OCI-LY7 (cell line): Measurements from ENCODE around the gene ENDOG. TPM values are rescaled to one million over a fixed set of nuclear protein-coding genes. Genes with fewer than 3 reads are reported as not detected.

Source experiments
- BruUV-seq: library from RNA; stranded (reverse); fragments of 400-500 nt; replicated peaks from 2 replicates; lab custom pipeline; 2021; lab: Mats Ljungman, UMichigan
- CTCF ChIA-PET: fragments of 300-600 bp; sonication (Branson Sonifier 250); formaldehyde crosslinking; loops from one replicate; lab custom pipeline; 2022; ENCODE audit warnings: antibody characterized with exemption; ENCODE audit not compliant: unreplicated experiment; lab: Charles Lee
- POLR2A ChIA-PET: fragments of 300-600 bp; sonication (Branson Sonifier 250); formaldehyde crosslinking; loops from one replicate; lab custom pipeline; 2022; ENCODE audit warnings: antibody characterized with exemption; lab: Charles Lee
- DNase-seq: peaks from one replicate; pipeline ENCODE4 v3.0.0-alpha.2; 2015; ENCODE audit warnings: low spot score
- H2AFZ ChIP-seq: fragments of 200-600 bp; sonication (generic), shearing (Covaris generic); 2 replicates; pipeline ENCODE4 v1.6.1; 2014; ENCODE audit warnings: mild to moderate bottlenecking, antibody characterized with exemption, low read length, moderate library complexity
- H3K27ac ChIP-seq: fragments of 200-600 bp; sonication (generic); 2 replicates; pipeline ENCODE4 v1.5.1; 2014; ENCODE audit warnings: mixed run types, low read depth, mild to moderate bottlenecking, moderate library complexity, low read length, inconsistent platforms; ENCODE audit not compliant: poor library complexity, severe bottlenecking
- H3K36me3 ChIP-seq: fragments of 200-600 bp; sonication (generic); 2 replicates; pipeline ENCODE4 v1.6.1; 2014; ENCODE audit warnings: mild to moderate bottlenecking, antibody characterized with exemption, low read length, moderate library complexity, mixed read lengths; ENCODE audit not compliant: insufficient read depth
- H3K4me1 ChIP-seq: fragments of 200-600 bp; sonication (generic); 2 replicates; pipeline ENCODE4 v1.5.1; 2014; ENCODE audit warnings: mild to moderate bottlenecking, low read length; ENCODE audit not compliant: insufficient read depth, poor library complexity, severe bottlenecking
- H3K4me2 ChIP-seq: fragments of 200-600 bp; sonication (generic); 2 replicates; pipeline ENCODE4 v1.6.1; 2014; ENCODE audit warnings: mild to moderate bottlenecking, low read length
- H3K4me3 ChIP-seq: fragments of 200-600 bp; sonication (generic); 2 replicates; pipeline ENCODE4 v1.5.1; 2014; ENCODE audit warnings: mild to moderate bottlenecking, low read depth, low read length; ENCODE audit not compliant: poor library complexity, severe bottlenecking
- H3K79me2 ChIP-seq: fragments of 200-600 bp; sonication (generic); 2 replicates; pipeline ENCODE4 v1.6.1; 2016; ENCODE audit warnings: low read depth, mild to moderate bottlenecking, low read length, moderate library complexity, mixed read lengths; ENCODE audit not compliant: insufficient read depth
- H3K9me2 ChIP-seq: fragments of 200-600 bp; sonication (generic); 2 replicates; pipeline ENCODE4 v1.6.1; 2016; ENCODE audit warnings: mild to moderate bottlenecking, low read length, mixed read lengths; ENCODE audit not compliant: insufficient read depth
- H3K9me3 ChIP-seq: fragments of 200-600 bp; sonication (generic); 2 replicates; pipeline ENCODE4 v1.6.1; 2014; ENCODE audit warnings: mild to moderate bottlenecking, mixed run types, low read length, mixed read lengths
- H4K20me1 ChIP-seq: fragments of 200-600 bp; sonication (generic); 2 replicates; pipeline ENCODE4 v1.6.1; 2014; ENCODE audit warnings: mild to moderate bottlenecking, antibody characterized with exemption, low read length, moderate library complexity, mixed read lengths; ENCODE audit not compliant: insufficient read depth
- EZH2phosphoT487 ChIP-seq: fragments of 200-600 bp; sonication (generic); IDR thresholded peaks from 2 replicates; pipeline ENCODE4 v1.6.1; 2018; ENCODE audit warnings: low read depth, borderline replicate concordance, mild to moderate bottlenecking, mixed run types, antibody characterized with exemption, low read length, moderate library complexity, mixed read lengths
- intact Hi-C: fragments of 100-400 bp; cut with micrococcal nuclease; formaldehyde crosslinking; loops from one replicate; pipeline ENCODE4 v1.10.0; 2022; ENCODE audit not compliant: unreplicated experiment
- total RNA-seq, 2 experiments: library from RNA; depleted of rRNA in 1 of 2; stranded (reverse); fragments of >200 nt in 1 of 2; shearing (Covaris generic) in 1 of 2; gene quantifications; 2 replicates each; pipeline ENCODE4 v1.2.3, GENCODE V29; 2014 to 2022
- TF ChIP-seq, protein P1 (sequence below): fragments of 200-600 bp; sonication (generic); conservative IDR thresholded peaks from 2 replicates; pipeline ENCODE4 v1.5.1; 2014; ENCODE audit warnings: mild to moderate bottlenecking, antibody characterized with exemption, low read length, moderate library complexity, mixed read lengths

The ENDOG gene
- total RNA-seq, 2 experiments from 2014 or later, result 29.4 to 35.2 TPM

GRCh38 chr9:128820665-128821583, 2.6 kb downstream of the ENDOG start:
- no peak overlapping the region for H2AFZ ChIP-seq
- peaks cover 23% of the 10 kb centered on the region for H3K4me1 ChIP-seq
- H3K79me2 ChIP-seq, result 0 out of 2 replicates have a peak, but pooled peaks cover 5% of the 10 kb centered on the region
- no TSS peak for BruUV-seq
- CTCF ChIA-PET, result no interaction called here
- TF ChIP-seq, protein P1, sequence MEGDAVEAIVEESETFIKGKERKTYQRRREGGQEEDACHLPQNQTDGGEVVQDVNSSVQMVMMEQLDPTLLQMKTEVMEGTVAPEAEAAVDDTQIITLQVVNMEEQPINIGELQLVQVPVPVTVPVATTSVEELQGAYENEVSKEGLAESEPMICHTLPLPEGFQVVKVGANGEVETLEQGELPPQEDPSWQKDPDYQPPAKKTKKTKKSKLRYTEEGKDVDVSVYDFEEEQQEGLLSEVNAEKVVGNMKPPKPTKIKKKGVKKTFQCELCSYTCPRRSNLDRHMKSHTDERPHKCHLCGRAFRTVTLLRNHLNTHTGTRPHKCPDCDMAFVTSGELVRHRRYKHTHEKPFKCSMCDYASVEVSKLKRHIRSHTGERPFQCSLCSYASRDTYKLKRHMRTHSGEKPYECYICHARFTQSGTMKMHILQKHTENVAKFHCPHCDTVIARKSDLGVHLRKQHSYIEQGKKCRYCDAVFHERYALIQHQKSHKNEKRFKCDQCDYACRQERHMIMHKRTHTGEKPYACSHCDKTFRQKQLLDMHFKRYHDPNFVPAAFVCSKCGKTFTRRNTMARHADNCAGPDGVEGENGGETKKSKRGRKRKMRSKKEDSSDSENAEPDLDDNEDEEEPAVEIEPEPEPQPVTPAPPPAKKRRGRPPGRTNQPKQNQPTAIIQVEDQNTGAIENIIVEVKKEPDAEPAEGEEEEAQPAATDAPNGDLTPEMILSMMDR, result no peak
- no peak for TF ChIP-seq EZH2phosphoT487
- no peaks in the 10 kb centered on the region for H3K9me2 ChIP-seq
- POLR2A ChIA-PET, result no interaction called here
- H3K36me3 ChIP-seq, result peaks cover 58% of the 10 kb centered on the region
- DNase-seq, result no peak
- 0 out of 2 replicates have a peak, but pooled peaks cover 4% of the 10 kb centered on the region for H4K20me1 ChIP-seq
- intact Hi-C loops, result no loop called here
- no peak overlapping the region for H3K27ac ChIP-seq
- H3K9me3 ChIP-seq, result no peaks in the 10 kb centered on the region
- no peak overlapping the region for H3K4me3 ChIP-seq
- H3K4me2 ChIP-seq, result no peak overlapping the region

- intact Hi-C loops, result no loop called here
- Histone ChIP-seq H3K4me3 (no peak overlapping the region), H3K36me3 (peaks cover 67% of the 10 kb centered on the region), H3K9me3 (no peaks in the 10 kb centered on the region), H3K27ac (no peak overlapping the region), H3K9me2 (no peaks in the 10 kb centered on the region), H2AFZ (no peak overlapping the region), H3K4me2 (no peak overlapping the region), H3K4me1 (peaks cover 23% of the 10 kb centered on the region), H3K79me2 (0 out of 2 replicates have a peak, but pooled peaks cover 5% of the 10 kb centered on the region), H4K20me1 (0 out of 2 replicates have a peak, but pooled peaks cover 4% of the 10 kb centered on the region)
- ChIA-PET CTCF (no interaction called here), POLR2A (no interaction called here)
- no TSS peak for BruUV-seq
- TF ChIP-seq, protein P1, result no peak
- TF ChIP-seq EZH2phosphoT487, result no peak
- no peak for DNase-seq
These were observed 3.5 kb downstream of the ENDOG start for GRCh38 chr9:128821584-128822406.
